Right ventricle myocardium superior (tissue), 1 donor: Measurements from ENCODE around the gene KCNQ1. TPM values are rescaled to one million over a fixed set of nuclear protein-coding genes. Genes with fewer than 3 reads are reported as not detected.
A peak's percentile ranks its signal among the peaks of the same experiment; 100 is the strongest.

Source experiments
- ATAC-seq: fragments of 200-7000 bp; cut with Tn5 transposase; one replicate; pipeline ENCODE4 v1.9.1; 2020; ENCODE audit warnings: mild to moderate bottlenecking; ENCODE audit not compliant: poor library complexity
- DNase-seq: peaks from one replicate; pipeline ENCODE4 v3.0.0-alpha.2; 2020
- intact Hi-C: fragments of 100-400 bp; cut with DNase I; formaldehyde crosslinking; loops from one replicate; pipeline ENCODE4 v1.11.2; 2022
- total RNA-seq: library from RNA; stranded (reverse); fragmentation: NEBNext Ultra II Directional; extraction: Animal tissue kit (Norgen Biotek cat#: 25700); gene quantifications from one replicate; pipeline ENCODE4 v1.2.1, GENCODE V29; 2021
- donor health status: DM: no; HTN: yes; CAD: no; lungs with severe emphysema.

KCNQ1 gene
- total RNA-seq, 1 donor from 2014 or later, result 33.4 TPM

DNA sequence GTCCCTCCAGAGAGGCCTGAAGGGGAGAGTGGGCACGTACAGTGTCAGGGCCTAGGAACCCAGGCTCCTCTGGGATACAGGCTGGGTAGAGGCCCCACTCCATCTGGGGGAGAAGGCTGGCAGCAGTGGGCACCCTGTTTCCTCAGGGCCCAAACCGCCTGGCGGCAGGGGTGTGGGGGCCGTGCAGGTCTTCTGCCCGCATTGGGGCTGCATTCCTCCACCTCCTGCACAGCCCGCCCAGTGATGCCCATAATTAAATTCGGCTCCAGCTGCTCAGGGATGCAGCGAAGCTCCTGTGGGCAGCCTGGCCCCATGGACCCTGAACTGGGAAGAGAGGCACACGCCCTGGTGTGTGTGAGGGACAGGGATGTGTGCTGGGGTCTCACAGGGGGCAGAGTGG, 219.6 kb downstream of the KCNQ1 start:
- DNase-seq (no peak), ATAC-seq (no peak)
- intact Hi-C loops, result no loop called here

DNA sequence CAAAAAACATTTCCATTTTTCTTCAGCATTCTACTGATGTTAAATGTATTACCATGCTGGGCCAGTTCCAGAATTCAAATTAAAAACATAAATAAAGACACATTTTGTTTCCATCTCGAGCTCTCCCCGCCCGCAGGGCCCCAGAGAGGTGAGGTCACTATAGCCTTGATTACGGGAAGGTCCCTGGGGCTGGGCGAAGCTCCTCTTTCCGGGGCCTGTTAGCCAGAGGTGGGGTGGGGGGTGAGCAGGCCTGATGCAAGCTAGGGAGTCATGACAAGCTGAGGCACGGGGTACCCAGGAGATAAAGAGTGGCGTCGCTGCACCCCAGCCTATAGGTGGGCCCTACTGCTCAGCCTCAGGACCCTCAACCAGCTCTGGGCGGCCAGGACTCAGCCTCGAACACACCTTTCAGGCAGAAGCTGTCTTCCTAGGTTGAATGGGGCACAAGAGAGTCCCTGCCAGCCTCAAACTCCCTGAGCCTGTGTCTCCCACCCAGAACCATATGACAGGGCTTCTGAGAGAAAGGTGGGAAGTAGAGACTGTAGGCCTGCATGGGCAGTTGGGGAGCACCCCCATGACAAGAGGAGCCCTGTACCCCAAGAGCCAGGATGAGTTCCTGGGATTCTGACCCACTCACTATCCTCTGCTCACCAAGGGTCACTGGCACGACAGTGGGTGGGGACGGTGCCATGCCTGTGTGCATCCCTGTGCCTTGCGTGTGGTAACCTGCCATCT, 220.2 kb downstream of the KCNQ1 start:
- DNase-seq (no peak), ATAC-seq (no peak)
- intact Hi-C loops, result no loop called here

DNA sequence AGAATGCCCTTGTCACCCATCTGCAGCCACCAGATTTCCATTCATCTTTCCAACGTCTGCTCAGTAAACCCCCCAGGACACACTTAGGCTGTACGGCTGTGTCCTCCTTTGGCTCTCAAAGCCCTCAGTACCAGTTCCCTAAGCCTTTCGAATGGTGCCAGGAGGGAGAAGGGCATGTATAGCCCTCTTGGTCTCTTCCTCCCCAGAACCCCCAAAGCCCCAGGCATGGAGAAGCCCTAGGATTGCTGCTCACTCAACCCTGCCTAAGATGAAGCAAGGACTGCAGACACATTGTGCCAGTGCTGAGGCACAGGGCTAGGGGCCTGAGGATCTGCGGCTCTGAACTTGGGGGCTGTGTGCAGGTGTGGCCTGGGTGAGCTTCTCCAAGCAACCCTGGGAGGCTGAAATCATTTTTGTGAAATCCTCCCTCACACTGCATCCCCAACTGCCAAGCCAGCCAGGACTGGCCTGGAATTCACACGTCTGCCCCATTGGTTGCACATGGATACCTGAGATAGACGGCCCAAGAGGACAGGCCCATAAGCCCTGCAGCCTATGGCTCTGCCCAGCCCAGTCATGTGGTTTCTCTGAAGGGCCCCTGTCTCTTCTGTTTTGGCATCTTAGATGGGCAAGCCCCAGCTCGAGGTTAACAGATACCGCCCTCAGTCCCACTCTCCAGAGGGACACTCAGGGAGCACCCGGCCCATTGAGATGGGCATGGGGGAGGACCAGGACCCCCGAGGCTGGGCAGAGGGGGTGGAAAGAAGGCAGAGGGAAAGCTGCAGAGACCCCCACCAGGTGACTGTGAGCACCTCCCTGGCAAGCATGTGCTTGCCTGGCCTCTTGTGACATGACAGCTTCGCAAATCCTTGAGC, 221.0 kb downstream of the KCNQ1 start:
- ATAC-seq (no peak), DNase-seq (peak; percentile 10)
- intact Hi-C loops, result no loop called here

DNA sequence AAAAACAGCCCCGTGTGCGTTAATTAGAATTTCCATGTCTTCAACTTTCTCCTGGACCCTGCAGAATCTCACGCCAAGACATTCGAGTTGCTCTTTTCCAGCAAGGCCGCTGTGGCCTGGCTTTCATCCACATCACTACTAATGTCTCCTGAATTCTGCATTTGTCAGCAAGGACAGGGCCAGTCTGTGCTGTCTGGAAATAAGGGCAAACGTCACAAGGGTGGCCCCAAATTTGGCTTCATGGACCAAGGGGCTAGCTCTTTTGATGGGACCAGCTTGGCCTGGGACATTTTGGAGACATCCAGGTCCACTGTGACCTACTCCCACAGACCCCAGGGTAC, 221.6 kb downstream of the KCNQ1 start:
- intact Hi-C loops, result no loop called here
- peak; percentile 28 for ATAC-seq
- peak; percentile 53 for DNase-seq

DNA sequence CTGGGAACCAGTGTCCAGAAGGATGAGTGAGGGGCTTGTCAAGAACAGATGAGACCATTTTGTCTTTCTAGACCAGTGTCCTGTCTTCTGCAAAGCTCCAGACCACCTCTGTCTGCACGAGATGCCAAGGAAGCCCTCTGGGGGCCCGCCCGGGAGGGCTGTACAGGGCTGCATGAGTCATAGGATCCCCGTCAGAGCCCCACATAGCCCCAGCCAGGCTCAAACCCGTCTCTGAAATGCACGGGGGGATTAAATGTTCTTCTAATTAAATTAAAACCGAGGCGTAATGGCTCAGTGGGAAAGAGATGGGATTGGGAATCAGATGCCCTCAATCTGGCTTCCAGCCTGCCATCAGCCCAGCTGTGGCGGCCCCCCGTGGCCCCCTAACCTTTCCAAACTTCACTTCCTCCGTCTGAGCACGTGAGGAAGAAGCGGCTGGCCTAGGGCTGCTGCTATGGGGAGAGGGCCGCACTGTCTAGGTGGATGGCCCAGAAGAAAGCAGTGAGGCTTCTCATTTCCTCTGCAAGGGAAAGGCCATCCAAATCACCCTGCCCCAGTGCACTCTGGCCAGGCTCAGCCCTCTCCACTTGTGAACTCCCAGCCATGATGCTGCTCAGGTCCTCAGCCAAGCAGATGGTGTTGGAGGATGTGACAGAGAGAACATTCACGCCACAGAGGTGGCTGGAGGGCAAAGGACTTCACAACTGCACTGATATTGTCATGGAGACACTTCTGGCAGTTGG, 222.2 kb downstream of the KCNQ1 start:
- peak; percentile 43 for DNase-seq
- intact Hi-C loops, result no loop called here
- peak; percentile 40 for ATAC-seq

DNA sequence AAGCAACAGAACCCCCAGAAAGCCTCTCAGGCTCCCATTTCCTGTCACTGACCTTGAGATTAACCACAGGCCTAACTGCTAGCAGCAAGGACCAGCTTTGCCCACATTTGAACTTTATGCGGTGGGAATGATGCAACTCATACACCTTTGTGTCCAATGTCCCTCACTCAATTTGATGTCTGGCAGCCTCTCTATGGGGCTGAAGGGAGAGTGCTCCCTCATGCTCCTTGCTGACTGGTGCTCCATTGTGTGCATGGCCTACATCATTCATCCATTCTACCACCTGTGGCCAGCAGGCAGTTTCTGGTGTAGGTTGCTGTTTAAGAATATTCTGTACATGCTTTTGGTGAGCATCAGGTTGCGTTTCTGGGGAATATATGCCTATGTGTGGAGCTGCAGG, 223.1 kb downstream of the KCNQ1 start:
- ATAC-seq (no peak), DNase-seq (peak; percentile 14)
- intact Hi-C loops, result no loop called here

DNA sequence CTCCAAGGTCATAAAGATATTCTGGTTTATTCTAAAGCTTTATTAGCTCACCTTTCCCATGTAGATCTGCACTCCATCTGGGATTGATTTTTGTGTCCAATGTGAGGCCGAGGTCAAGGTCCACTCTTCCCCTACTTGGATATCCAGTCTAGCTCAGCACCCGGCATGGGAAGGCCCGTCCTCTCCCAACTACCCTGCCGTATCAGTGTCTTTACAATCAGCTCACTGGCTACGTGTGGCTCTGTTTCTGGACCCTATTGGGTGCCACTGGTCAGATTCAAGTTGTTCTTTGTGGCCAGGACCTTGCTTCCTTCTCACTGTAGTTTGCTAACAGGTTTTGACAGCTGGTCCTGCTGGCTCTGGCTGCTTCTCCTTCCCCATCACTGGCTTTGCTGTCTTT, 224.1 kb downstream of the KCNQ1 start:
- no peak for ATAC-seq
- intact Hi-C loops, result no loop called here
- no peak for DNase-seq

DNA sequence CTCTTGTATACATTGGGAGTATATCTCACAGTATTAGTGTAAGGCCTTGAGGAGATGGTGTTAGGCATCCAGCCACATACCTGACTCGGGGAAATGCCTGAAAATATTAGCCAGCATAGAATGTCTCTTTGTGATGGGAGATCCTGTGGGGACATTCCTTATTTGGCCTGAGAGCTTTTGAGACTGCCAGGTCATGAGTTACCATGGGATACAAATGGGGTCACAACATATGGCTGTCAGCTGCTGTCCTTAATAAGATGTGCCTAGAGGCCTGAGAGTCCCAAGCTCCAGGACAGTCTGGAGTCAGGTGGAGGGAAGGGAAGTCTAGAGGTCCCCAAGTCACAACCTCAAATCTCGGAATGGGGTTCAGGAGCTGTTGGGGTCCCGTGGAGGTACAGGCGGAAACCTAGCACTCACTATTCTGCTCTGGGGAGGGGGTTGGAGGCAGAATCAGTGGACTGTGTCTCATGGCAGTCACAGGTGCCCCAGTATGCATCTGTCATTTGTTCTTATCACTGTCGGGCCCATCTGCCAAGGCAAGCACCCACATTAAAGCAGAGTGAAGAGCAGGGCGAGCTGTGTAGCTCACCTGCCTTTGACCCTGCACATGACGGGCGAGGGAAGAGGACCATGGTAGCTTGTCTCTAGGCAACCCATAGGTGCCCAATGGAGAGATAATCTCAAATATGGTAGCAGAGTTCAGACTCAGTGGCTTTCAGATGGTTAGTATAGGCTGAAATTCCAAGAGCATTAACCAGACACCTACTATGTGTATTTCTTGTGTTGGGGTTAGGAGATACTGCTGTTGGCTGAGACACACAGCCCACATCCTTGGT, 225.0 kb downstream of the KCNQ1 start:
- ATAC-seq (no peak), DNase-seq (no peak)
- intact Hi-C loops, result no loop called here

DNA sequence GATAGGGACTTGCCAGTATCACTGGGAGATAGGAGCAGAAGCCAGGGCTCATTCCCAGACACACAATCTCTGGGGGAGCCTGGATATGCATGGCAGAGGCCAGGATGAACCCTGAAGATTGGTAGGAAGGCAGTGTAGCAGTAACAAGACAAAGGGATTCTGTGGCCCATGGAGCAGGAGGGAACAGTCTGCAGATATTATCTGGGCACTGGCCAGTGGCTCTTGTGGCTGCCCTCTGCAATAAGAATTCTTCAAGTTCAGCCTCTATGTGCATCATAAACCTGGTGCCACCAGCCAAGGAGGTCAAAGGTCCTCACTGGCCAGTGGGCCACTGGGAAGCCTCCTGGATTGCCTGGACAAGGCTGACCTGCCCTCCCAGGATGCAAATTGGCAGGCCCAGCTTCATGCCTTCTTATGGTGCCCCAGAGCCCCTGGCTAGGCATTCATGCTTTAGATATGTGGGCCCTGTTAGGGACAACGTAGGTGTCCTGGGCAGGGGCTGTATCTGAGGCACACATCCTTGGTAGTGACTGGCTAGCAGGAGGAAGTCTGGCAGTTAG, 225.8 kb downstream of the KCNQ1 start:
- DNase-seq, result peak; percentile 29
- ATAC-seq, result no peak
- intact Hi-C loops, result no loop called here

DNA sequence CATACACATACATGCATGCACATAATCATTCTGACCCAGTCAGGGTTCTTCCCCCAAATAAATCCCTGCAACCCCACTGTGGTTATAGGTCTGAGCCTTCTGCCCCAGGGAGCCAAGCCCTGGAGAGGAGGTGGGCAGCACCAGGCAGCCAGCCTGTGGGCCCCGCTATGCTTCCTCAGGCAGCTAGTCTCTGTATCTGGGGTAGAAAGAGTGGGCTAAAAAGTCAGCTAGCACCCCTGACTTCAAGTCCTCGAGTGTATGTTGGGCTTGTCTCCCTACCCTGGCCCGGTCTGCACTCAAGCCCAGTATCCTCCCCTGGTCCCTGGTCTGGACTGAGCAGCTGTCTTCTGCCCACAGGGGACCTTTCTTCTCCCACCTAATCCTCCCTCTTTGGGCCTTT, 226.9 kb downstream of the KCNQ1 start:
- no peak for DNase-seq
- ATAC-seq, result no peak
- intact Hi-C loops, result no loop called here

DNA sequence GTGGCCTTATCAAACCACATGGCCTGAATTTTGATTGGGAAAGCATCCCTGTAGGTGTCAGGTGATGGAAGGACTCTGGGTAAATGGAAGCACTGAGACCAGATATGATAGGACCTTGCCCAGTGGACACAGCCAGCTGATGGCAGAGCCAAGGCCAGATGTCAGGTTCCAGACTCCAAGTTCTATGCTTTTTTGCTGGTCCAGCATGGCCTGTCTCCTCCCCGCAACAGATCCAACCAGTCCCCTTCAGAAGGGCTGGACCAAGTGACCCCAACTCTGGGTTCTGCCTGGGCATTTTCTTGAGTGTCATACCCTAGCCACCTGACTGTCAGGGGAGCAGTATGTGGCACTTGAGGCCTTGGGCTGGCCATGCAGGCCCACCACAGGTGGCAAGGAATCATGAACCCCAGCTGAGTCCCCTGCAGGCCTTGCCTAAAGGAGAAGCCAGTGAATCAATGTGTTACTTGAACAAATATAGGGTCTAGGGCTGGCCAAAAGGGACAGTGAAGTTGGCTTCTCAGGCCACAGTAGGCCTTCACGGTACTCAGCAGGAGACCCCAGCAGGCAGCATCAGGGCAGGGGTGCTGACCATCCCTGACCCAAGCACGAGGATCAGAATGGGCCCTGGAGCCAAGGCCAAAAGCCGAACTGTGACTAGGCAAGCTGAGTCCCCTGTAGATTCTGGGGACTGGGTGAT, 227.9 kb downstream of the KCNQ1 start:
- ATAC-seq (no peak), DNase-seq (no peak)
- intact Hi-C loops, result no loop called here

DNA sequence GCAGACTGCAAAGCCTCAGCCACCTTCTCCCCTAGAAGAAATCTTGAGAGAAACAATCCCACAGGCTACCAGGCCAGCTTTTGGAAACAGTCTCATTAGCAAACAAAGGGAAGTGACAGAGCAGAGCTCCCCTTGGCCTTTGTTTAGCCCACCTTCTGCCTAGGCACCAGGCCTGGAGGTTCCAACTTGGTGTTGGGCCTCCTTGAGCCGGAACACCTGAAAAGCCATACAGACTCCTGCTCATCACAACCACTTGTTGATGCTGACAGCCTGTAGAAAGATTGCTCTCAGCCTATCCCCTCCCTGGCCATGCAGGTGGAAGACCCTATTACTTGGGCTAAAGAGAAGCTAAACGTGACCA, 228.4 kb downstream of the KCNQ1 start:
- DNase-seq, result no peak
- intact Hi-C loops, result no loop called here
- ATAC-seq, result no peak

DNA sequence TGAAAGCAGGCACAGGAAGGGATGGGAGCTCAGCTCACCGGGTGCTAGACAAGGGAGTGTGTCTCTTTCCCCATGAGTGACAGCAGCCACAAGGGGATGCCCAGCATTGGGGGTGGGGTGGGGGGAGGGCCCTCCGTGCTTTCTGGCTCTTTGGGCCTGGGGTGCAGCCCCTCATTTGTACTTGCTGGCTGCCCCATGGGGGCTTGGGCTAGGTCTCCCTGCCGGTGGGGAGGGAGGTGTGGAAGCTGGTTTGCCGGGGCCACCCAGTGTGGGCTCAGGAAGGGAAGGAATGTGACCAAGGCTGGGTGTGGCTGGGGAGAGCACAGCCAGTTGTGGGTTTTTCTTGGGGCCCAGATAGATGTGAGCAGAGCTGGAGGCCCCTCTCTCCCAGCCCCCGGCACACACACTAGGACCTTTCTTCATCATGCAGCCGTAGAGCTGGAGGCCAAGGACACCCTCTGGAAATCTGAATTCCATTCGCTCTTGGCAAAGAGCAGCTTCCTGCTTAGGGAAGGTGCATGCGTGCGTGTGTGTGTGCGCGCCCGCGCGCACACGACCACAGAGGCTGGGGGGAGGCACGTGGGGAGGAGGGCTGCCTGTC, 229.2 kb downstream of the KCNQ1 start:
- intact Hi-C loops, result no loop called here
- DNase-seq (no peak), ATAC-seq (no peak)

DNA sequence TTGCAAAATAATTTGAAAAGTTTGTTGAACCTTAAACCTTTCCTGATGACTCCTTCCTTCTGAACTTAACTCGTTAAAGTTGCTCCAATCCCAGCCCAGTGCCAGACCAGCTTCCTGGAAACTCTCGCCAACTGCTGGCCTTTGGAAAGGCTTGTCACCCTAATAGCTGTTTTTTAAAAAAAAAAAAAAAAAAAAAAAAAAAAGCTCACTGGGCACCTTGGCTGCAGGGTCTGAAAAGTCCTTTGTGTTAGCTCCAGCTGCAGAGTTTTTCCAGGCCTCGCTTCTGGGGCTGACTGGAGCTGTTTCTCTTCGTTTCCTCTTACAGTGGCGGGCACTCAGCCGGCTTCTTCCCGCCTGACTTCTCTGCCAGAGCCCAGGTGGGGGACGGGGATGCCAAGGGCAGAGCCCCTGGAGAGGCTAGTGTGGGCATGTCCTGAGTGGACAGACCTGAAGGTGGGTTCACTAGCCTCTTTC, 229.9 kb downstream of the KCNQ1 start:
- intact Hi-C loops, result no loop called here
- no peak for ATAC-seq
- DNase-seq, result no peak

DNA sequence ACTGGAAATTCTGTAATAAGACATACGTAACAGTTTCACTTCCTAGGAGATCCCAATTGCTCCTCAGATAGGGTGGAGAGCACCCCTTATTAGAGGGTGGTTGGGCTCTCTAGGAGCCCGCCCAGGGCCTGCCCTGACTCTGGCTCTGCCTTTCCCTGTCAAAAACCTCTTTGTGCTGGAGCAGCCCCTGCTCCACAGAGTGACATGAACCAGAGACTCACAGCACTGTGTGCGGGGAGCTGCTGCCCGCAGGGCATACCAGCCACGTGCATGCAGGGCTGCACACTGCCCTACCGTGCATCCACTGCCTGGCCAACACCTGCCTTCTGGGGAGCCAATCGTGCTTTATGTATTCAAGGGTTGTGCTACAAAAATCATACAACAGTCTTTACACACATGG, 230.7 kb downstream of the KCNQ1 start:
- DNase-seq (no peak), ATAC-seq (peak; percentile 21)
- intact Hi-C loops, result no loop called here

DNA sequence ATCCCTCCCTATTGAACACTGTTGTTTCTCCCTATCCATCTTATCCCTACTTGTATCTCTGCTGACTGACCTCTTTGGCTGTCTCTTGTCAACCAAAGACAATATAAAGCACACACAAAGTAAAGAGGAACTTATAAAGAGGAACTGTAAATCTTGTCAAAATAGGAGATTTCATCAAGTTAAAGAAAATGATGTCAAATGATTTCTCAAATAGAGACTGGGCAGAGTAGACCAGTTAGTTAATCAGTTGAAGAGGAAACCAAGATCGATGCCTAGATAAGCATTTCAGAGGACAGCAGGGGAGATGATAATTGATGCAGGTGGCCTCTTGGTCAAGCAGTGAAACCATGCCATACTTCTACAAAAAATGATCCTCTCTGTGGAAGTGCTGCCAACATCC, 232.3 kb downstream of the KCNQ1 start:
- ATAC-seq (no peak), DNase-seq (no peak)
- intact Hi-C loops, result no loop called here

DNA sequence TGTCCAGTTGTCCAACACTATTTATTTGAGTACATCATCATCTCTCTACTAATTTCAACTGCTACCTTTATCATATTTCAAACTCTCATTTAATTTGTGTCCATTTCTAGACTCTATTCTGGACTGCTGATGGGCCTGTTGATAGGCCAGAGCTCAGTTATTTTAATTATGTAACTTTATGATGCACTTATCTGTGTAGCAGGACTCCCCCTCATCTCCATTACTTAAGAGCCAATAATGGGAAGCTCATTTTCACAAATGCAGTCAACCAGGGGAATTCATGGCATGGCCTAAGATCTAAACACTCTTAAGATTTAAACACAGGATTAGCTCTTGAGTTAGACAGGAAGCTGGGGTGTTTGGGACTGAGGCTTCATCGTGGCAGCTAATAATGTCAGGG, 233.6 kb downstream of the KCNQ1 start:
- no peak for ATAC-seq

More for the DNA sequence above, 233.6 kb downstream of the KCNQ1 start:
- no peak for DNase-seq
- intact Hi-C loops, result no loop called here
